ENCODE measurements around the gene ZNF488.

- TF ChIP-seq, protein P1, sequence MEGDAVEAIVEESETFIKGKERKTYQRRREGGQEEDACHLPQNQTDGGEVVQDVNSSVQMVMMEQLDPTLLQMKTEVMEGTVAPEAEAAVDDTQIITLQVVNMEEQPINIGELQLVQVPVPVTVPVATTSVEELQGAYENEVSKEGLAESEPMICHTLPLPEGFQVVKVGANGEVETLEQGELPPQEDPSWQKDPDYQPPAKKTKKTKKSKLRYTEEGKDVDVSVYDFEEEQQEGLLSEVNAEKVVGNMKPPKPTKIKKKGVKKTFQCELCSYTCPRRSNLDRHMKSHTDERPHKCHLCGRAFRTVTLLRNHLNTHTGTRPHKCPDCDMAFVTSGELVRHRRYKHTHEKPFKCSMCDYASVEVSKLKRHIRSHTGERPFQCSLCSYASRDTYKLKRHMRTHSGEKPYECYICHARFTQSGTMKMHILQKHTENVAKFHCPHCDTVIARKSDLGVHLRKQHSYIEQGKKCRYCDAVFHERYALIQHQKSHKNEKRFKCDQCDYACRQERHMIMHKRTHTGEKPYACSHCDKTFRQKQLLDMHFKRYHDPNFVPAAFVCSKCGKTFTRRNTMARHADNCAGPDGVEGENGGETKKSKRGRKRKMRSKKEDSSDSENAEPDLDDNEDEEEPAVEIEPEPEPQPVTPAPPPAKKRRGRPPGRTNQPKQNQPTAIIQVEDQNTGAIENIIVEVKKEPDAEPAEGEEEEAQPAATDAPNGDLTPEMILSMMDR (IDR thresholded peaks at IDR 0.05): no peak
- no peak for TF ChIP-seq EZH2 (IDR thresholded peaks at IDR 0.05; ENCODE audit: borderline replicate concordance, insufficient read depth, low read depth, low read length, poor library complexity, severe bottlenecking)
Measured at GRCh38 chr10:47414752-47415519, 30.8 kb upstream of the ZNF488 start.

Data from B cell (primary cell).